Measurements from ENCODE around the gene MORN5.

Gene MORN5

DNA sequence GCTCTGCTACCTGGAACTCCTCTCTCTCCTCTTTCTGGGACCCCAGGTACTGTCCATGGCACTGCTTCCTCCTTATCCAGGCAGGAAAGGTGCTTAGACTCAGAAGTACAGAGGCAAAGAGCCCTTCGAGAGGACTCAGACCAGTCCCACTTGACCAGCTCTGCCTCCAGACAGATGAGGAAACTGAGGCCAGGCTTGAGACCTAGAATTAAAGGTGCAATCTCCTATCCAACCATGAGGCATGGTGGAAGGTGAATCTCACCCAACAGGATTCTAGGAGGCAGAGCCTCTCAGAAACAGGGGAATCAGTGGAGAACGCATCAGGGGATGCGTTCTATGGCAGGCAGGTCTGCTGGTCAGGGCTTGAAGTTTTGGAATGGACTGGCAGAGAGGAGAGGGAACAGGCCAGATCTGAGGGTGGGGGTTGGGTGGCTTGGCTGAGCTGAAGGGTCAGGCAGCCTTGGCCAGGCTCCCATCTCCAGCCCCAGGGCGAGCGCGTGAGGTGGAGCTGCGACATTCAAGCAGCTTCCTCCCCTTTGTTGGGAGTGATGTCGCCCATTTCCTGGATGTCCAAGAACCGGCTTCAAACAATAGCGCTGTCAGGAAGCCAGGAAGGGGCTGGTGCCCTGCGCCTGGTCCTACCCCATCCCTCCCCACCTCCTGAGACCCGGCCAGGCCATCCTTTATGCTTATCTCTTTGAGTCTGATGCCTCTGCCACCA is 26.3 kb upstream of the MORN5 start:
- H3K4me3 ChIP-seq (ENCODE audit: low read depth, low read length): no peak overlapping the region
- DNase-seq (ENCODE audit: low read depth, low spot score): no peak
- in situ Hi-C loops (cut with HindIII; ENCODE audit: low sequenced_read_pairs): no loop called here
- TF ChIP-seq, protein P1, sequence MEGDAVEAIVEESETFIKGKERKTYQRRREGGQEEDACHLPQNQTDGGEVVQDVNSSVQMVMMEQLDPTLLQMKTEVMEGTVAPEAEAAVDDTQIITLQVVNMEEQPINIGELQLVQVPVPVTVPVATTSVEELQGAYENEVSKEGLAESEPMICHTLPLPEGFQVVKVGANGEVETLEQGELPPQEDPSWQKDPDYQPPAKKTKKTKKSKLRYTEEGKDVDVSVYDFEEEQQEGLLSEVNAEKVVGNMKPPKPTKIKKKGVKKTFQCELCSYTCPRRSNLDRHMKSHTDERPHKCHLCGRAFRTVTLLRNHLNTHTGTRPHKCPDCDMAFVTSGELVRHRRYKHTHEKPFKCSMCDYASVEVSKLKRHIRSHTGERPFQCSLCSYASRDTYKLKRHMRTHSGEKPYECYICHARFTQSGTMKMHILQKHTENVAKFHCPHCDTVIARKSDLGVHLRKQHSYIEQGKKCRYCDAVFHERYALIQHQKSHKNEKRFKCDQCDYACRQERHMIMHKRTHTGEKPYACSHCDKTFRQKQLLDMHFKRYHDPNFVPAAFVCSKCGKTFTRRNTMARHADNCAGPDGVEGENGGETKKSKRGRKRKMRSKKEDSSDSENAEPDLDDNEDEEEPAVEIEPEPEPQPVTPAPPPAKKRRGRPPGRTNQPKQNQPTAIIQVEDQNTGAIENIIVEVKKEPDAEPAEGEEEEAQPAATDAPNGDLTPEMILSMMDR (IDR thresholded peaks at IDR 0.05; ENCODE audit: low read depth, low read length): no peak

DNA sequence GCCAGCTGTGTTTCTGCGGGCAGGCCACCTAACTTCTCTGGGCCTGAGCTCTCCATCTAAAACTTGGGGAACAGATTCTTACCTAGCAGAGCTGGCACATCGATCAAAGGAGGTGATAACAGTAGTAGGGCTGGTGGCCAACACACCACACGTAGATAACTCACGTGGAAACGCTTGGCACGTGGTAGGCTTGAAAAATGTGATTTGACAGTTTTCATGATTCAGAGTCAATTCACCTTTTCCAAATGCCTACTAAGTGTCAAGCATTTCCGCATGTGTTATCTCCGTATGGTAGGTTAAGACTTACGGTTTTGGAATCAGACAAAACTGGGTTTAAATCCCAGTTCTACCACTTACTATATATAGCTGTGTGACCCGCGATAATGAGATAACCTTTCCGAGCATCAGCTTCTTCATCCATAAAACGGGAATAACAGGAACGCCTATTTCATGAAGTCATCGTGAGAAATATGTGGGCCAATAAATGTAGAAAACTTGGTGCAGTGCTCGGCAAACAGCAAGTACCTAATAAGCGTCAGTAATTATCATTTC is 25.6 kb upstream of the MORN5 start:
- no peak overlapping the region for H3K4me3 ChIP-seq (ENCODE audit: low read depth, low read length)
- in situ Hi-C loops (cut with HindIII; ENCODE audit: low sequenced_read_pairs): no loop called here
- TF ChIP-seq, protein P1 (IDR thresholded peaks at IDR 0.05; ENCODE audit: low read depth, low read length): no peak
- no peak for DNase-seq (ENCODE audit: low read depth, low spot score)

DNA sequence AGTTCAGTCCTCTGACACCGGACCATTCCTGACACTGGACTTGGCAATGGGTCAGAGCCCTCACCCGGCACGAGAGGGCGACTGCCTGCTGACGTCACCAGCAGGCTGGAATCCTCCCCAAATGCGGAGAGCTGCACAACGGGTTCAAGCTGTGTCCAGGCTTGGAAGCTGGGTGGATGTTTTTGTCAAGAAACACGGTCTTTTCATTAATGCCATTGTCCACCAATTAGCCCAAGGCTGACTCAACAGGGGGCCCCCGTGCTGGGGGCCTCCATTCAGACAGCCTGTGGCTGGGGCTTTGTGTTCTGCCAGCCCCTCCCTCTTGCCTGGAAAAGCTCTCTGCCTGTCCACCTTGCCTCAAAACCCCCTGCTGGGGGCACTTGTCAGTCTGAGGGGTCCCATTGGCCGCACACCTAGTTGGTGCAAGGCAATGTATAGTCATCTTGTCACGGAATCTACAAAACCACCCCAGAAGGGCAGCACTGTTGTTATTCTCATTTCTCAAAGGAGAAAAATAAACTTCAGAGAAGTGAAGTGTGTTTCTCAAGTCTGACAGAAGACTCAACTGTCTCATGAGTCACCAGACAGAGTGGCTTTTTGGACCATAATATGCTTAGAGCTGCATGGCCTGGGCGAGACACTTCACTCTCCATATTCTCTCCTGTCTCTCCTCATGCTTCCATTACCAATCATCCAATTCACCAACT is 24.7 kb upstream of the MORN5 start:
- H3K4me3 ChIP-seq (ENCODE audit: low read depth, low read length): no peak overlapping the region
- peak; percentile 7 for DNase-seq (ENCODE audit: low read depth, low spot score)
- TF ChIP-seq, protein P1 (IDR thresholded peaks at IDR 0.05; ENCODE audit: low read depth, low read length): no peak
- in situ Hi-C loops (cut with HindIII; ENCODE audit: low sequenced_read_pairs): no loop called here

DNA sequence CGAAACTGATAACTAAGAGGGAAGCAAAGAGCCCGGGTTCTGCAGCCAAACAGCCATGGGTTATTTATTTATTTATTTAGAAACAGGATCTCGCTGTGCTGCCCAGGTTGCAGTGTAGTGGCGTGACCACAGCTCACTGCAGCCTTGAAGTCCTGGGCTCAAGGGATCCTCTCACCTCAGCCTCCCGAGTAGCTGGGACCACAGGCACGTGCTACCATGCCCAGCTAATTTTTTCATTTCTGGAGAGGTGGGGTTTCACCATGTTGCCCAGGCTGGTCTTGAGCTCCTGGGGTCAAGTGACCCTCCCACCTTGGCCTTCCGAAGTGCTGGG is 24.2 kb upstream of the MORN5 start:
- TF ChIP-seq, protein P1 (IDR thresholded peaks at IDR 0.05; ENCODE audit: low read depth, low read length): no peak
- in situ Hi-C loops (cut with HindIII; ENCODE audit: low sequenced_read_pairs): no loop called here
- no peak overlapping the region for H3K4me3 ChIP-seq (ENCODE audit: low read depth, low read length)
- DNase-seq (ENCODE audit: low read depth, low spot score): no peak

DNA sequence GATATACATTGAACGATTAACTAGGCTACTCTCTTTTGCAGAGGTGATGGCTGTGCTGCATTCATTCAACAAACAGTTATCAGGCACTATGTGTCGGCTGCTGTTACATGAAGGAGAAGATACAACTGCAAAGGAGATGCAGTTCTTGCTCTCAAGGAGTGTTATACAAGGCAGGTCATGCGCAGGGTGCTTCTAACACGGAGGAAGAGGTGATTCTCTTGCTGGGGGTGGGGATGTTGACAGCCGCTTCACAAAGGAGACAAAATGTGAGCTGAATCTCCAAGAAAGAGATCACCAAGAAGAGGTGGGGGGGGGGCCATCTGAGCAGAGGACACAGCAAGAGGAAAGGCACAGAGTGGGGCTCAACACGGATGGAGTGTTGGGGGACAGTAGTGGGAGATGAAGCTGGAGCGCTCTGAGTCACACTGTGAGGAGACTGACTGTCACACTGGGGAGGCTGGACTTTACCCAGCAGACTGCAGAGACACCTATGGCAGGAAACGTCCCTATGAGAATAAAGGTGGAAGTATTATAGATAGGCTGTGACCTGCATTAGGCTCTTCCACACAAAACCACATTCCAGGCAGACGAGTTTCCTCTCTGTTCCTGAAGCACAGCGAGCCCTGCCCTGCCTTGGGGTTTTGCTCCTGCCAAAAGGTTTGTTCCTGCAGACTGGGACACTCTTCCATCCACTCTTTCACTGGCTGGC is 21.0 kb upstream of the MORN5 start:
- no peak for DNase-seq (ENCODE audit: low read depth, low spot score)
- TF ChIP-seq, protein P1 (IDR thresholded peaks at IDR 0.05; ENCODE audit: low read depth, low read length): no peak
- H3K4me3 ChIP-seq (ENCODE audit: low read depth, low read length): no peak overlapping the region
- in situ Hi-C loops (cut with HindIII; ENCODE audit: low sequenced_read_pairs): no loop called here

DNA sequence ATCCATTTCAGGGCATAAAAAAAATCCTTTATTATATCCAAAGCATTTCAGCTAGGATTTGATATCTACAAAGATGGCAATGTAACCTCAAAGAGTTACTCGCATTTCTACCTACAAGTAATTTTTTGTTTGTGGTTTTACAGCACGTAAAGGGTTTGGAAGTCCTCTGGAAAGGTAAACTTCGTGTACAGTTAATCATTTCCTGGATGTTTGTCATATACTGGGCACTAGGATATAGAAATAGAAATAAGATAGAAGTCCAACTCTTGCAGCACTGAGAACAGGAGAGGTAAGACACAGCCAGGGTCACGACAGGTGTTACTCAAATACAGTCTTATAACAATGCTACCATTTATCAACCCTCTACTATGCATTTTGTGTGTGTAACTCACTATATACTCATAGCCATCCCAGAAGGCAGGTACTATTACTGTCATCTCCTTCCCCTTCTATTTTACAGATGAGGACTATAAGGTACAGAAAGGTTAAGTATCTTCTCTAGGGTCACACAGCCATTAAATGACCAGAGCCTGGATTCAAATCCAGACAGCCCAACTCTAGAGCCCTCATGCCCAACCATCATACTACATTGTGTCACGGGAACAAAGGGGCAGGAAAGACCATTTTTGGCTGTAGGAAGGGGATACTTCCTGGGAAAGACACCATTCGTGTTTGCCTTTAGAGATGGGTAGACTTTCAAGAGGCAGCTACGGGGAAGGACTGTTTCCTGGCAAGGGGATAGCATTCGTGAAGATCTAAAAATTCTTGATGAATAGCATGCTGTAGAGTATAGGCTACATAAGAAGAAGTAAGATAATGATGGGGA is 19.1 kb upstream of the MORN5 start:
- TF ChIP-seq, protein P1 (IDR thresholded peaks at IDR 0.05; ENCODE audit: low read depth, low read length): no peak
- DNase-seq (ENCODE audit: low read depth, low spot score): no peak
- in situ Hi-C loops (cut with HindIII; ENCODE audit: low sequenced_read_pairs): no loop called here

More for the DNA sequence above, 19.1 kb upstream of the MORN5 start:
- no peak overlapping the region for H3K4me3 ChIP-seq (ENCODE audit: low read depth, low read length)
